ENCODE data around the gene WTIP. TPM values are rescaled to one million over a fixed set of nuclear protein-coding genes. Genes with fewer than 3 reads are reported as not detected.

Gene WTIP
- total and polyA plus RNA-seq, 2 of the 13 experiments (the other 11 are each of a cell fraction or from before 2014, with no cell fraction given), result 15.0 to 18.1 TPM

DNA sequence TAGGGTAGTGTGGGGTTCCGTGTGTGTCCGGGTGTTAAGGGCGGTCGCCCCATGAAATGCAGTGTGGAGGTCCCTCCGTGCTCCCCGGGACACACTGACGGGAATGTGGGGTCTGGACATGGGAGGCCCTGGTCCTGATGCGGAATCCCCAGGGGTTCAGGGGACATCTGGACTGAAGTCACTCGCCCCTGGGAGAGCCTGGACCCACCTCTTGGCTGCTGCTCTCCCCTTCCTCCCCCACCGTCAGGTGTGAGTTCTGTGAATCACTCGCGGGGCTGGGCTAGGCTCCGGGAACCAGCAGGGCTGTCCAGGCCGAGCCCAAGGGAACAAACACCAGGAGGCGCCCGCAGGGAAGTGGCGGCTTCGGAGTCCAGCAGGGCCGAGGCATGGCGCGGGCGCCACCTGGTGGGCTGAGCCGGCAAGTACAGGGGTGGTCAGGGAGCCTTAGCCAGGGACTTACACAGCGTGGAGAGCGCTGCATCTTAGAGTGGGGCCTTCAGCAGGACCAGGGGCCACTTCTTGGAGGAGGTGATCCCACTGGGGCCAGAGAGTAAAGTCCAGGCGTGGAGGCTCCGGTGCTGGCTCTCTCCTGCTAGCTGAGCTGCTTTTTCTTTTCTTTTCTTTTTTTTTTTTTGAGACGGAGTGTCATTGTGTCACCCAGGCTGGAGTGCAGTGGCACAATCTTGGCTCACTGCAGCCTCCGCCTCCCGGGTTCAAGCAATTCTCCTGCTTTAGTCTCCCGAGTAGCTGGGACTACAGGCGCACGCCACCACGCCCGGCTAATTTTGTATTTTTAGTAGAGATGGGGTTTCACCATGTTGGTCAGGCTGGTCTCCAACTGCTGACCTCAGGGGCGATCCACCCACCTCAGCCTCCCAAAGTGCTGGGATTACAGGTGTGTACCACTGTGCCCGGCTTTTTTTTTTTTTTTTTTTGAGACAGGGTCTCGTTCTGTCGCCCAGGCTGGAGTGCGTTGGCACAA is 20.1 kb downstream of the WTIP start (continued):
- TF ChIP-seq, protein P1, sequence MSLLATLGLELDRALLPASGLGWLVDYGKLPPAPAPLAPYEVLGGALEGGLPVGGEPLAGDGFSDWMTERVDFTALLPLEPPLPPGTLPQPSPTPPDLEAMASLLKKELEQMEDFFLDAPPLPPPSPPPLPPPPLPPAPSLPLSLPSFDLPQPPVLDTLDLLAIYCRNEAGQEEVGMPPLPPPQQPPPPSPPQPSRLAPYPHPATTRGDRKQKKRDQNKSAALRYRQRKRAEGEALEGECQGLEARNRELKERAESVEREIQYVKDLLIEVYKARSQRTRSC (CRISPR knock-in tag; IDR thresholded peaks at IDR 0.05; ENCODE audit: low read depth), result no peak
- TF ChIP-seq, protein P2, sequence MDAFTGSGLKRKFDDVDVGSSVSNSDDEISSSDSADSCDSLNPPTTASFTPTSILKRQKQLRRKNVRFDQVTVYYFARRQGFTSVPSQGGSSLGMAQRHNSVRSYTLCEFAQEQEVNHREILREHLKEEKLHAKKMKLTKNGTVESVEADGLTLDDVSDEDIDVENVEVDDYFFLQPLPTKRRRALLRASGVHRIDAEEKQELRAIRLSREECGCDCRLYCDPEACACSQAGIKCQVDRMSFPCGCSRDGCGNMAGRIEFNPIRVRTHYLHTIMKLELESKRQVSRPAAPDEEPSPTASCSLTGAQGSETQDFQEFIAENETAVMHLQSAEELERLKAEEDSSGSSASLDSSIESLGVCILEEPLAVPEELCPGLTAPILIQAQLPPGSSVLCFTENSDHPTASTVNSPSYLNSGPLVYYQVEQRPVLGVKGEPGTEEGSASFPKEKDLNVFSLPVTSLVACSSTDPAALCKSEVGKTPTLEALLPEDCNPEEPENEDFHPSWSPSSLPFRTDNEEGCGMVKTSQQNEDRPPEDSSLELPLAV (CRISPR knock-in tag; conservative IDR thresholded peaks at IDR 0.05; ENCODE audit: low read depth), result no peak
- TF ChIP-seq ZNF788 (CRISPR knock-in tag; IDR thresholded peaks at IDR 0.05; ENCODE audit: borderline replicate concordance) (peak; percentile 42; the same call in 1 of the 2 replicates), HMG20A (CRISPR knock-in tag; IDR thresholded peaks at IDR 0.05; ENCODE audit: borderline replicate concordance) (no peak), ZNF180 (CRISPR knock-in tag; IDR thresholded peaks at IDR 0.05; ENCODE audit: borderline replicate concordance, low read depth) (no peak), ZBTB7A (CRISPR knock-in tag; IDR thresholded peaks at IDR 0.05) (no peak), MTF1 (CRISPR knock-in tag; IDR thresholded peaks at IDR 0.05) (no peak), ZNF547 (CRISPR knock-in tag; IDR thresholded peaks at IDR 0.05) (no peak), ZNF577 (CRISPR knock-in tag; IDR thresholded peaks at IDR 0.05; ENCODE audit: borderline replicate concordance, low read depth) (no peak), ZNF232 (CRISPR knock-in tag; IDR thresholded peaks at IDR 0.05; ENCODE audit: borderline replicate concordance) (no peak; the same call in 1 of the 2 replicates), NRL (CRISPR knock-in tag; IDR thresholded peaks at IDR 0.05; ENCODE audit: borderline replicate concordance) (peak; percentile 69; the same call in 1 of the 2 replicates), ZNF770 (CRISPR knock-in tag; IDR thresholded peaks at IDR 0.05) (0 out of 2 replicates have a peak, but pooled peaks have one; percentile 14), ZNF256 (CRISPR knock-in tag; conservative IDR thresholded peaks at IDR 0.05) (no peak)
- TF ChIP-seq, protein P3, sequence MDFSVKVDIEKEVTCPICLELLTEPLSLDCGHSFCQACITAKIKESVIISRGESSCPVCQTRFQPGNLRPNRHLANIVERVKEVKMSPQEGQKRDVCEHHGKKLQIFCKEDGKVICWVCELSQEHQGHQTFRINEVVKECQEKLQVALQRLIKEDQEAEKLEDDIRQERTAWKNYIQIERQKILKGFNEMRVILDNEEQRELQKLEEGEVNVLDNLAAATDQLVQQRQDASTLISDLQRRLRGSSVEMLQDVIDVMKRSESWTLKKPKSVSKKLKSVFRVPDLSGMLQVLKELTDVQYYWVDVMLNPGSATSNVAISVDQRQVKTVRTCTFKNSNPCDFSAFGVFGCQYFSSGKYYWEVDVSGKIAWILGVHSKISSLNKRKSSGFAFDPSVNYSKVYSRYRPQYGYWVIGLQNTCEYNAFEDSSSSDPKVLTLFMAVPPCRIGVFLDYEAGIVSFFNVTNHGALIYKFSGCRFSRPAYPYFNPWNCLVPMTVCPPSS (IDR thresholded peaks at IDR 0.05), result no peak
- TF ChIP-seq, protein P4, sequence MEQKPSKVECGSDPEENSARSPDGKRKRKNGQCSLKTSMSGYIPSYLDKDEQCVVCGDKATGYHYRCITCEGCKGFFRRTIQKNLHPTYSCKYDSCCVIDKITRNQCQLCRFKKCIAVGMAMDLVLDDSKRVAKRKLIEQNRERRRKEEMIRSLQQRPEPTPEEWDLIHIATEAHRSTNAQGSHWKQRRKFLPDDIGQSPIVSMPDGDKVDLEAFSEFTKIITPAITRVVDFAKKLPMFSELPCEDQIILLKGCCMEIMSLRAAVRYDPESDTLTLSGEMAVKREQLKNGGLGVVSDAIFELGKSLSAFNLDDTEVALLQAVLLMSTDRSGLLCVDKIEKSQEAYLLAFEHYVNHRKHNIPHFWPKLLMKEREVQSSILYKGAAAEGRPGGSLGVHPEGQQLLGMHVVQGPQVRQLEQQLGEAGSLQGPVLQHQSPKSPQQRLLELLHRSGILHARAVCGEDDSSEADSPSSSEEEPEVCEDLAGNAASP (CRISPR knock-in tag; IDR thresholded peaks at IDR 0.05; ENCODE audit: borderline replicate concordance), result peak; percentile 44; the same call in 1 of the 2 replicates
- TF ChIP-seq, protein P5, sequence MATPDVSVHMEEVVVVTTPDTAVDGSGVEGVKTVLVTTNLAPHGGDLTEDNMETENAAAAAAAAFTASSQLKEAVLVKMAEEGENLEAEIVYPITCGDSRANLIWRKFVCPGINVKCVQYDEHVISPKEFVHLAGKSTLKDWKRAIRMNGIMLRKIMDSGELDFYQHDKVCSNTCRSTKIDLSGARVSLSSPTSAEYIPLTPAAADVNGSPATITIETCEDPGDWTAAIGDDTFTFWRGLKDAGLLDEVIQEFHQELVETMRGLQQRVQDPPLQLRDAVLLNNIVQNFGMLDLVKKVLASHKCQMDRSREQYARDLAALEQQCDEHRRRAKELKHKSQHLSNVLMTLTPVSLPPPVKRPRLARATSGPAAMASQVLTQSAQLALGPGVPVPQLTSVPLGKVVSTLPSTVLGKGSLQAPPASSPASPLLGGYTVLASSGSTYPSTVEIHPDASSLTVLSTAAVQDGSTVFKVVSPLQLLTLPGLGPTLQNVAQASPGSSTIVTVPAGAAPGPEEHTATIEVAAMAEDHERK (CRISPR knock-in tag; IDR thresholded peaks at IDR 0.05; ENCODE audit: low read depth), result no peak
- TF ChIP-seq, protein P6, sequence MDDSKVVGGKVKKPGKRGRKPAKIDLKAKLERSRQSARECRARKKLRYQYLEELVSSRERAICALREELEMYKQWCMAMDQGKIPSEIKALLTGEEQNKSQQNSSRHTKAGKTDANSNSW (CRISPR knock-in tag; IDR thresholded peaks at IDR 0.05; ENCODE audit: borderline replicate concordance), result no peak
